ENCODE results near the gene RTP2. TPM values are rescaled to one million over a fixed set of nuclear protein-coding genes. Genes with fewer than 3 reads are reported as not detected.

The RTP2 gene
- total RNA-seq, 1 experiment from 2014 or later, result not detected

GRCh38 chr3:187686621-187687273 is 15.6 kb downstream of the RTP2 start:
- H3K27me3 ChIP-seq (ENCODE audit: insufficient read depth, low read length), result no peaks in the 10 kb centered on the region
- H3K4me2 ChIP-seq (ENCODE audit: low read length), result no peak overlapping the region
- ChIA-PET RAD21 (ENCODE audit: low non-redundant PET in 1 of 2, low total read pairs in 2 of 2, uncharacterized antibody in 2 of 2, unreplicated experiment in 2 of 2) (no interaction called here), POLR2A (no interaction called here), CTCF (interaction anchor here (1.2 kb wide), 1 partner anchor 22 kb away, joined by 4 read pairs; no protein-coding TSS in a partner anchor)
- no peaks in the 10 kb centered on the region for H3K9me2 ChIP-seq (ENCODE audit: insufficient read depth)
- H3K9me3 ChIP-seq (ENCODE audit: control insufficient read depth in 1 of 2, insufficient read depth in 1 of 2, low read depth in 1 of 2, low read length in 2 of 2), result no peaks in the 10 kb centered on the region; a peak in 1 of 4 replicates
- no peak overlapping the region for H3K27ac ChIP-seq (ENCODE audit: low read depth, low read length)
- no peak for DNase-seq (ENCODE audit: low read depth, low spot score)
- no peaks in the 10 kb centered on the region for H3K36me3 ChIP-seq (ENCODE audit: control insufficient read depth in 1 of 2, insufficient read depth in 2 of 2, low read length in 2 of 2)
- no peak overlapping the region for H3K4me3 ChIP-seq (replicated peaks in 1 of 2; ENCODE audit: low read depth in 1 of 2, low read length in 2 of 2)
- no peak for TF ChIP-seq FOSL1 (IDR thresholded peaks at IDR 0.05; ENCODE audit: low read depth)
- TF ChIP-seq REST (IDR thresholded peaks at IDR 0.05; ENCODE audit: low read depth), result no peak
- TF ChIP-seq ATF3 (IDR thresholded peaks at IDR 0.05), result no peak
- no peak for TF ChIP-seq CBX3 (IDR thresholded peaks at IDR 0.05; ENCODE audit: low read depth)
- TF ChIP-seq JUND (IDR thresholded peaks at IDR 0.05), result no peak
- TF ChIP-seq ZFX (IDR thresholded peaks at IDR 0.05), result no peak
- no peak for TF ChIP-seq CEBPB (IDR thresholded peaks at IDR 0.05; ENCODE audit: low read depth)
- TF ChIP-seq RAD21 (IDR thresholded peaks at IDR 0.05; ENCODE audit: low read depth), result no peak
- no peak overlapping the region for H3K9ac ChIP-seq (ENCODE audit: low read length)
- no peak for ATAC-seq
- no peaks in the 10 kb centered on the region for H4K20me1 ChIP-seq (ENCODE audit: insufficient read depth)
- no peaks in the 10 kb centered on the region for H3K4me1 ChIP-seq (ENCODE audit: control insufficient read depth in 1 of 2, insufficient read depth in 2 of 2, low read length in 2 of 2)
- intact Hi-C loops (cut with micrococcal nuclease), result no loop called here
- H3K79me2 ChIP-seq (ENCODE audit: insufficient read depth, low read length), result no peaks in the 10 kb centered on the region
- no peak overlapping the region for H2AFZ ChIP-seq (ENCODE audit: low read depth, low read length, poor library complexity, severe bottlenecking)
- BruUV-seq (replicated peaks), result no TSS peak
